Mucosa of gallbladder (tissue), 1 donor: ENCODE data around the gene GEMIN2. TPM values are rescaled to one million over a fixed set of nuclear protein-coding genes. Genes with fewer than 3 reads are reported as not detected.
"Not testable (repeated sequence)": the region's sequence is repeated elsewhere in the genome, so short reads cannot be mapped to it uniquely, and the experiment has no call there.

Experiments used
- DNase-seq: peaks from one replicate; pipeline ENCODE4 v3.0.0-alpha.2; 2020; ENCODE audit warnings: low spot score
- total RNA-seq: library from RNA; stranded (reverse); gene quantifications from one replicate; pipeline ENCODE4 v1.2.1, GENCODE V29; 2021
- donor health status: DM: no; HTN: no; CAD: no.

GEMIN2 gene, protein sequence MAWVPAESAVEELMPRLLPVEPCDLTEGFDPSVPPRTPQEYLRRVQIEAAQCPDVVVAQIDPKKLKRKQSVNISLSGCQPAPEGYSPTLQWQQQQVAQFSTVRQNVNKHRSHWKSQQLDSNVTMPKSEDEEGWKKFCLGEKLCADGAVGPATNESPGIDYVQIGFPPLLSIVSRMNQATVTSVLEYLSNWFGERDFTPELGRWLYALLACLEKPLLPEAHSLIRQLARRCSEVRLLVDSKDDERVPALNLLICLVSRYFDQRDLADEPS
- total RNA-seq, result 9.4 TPM

DNA sequence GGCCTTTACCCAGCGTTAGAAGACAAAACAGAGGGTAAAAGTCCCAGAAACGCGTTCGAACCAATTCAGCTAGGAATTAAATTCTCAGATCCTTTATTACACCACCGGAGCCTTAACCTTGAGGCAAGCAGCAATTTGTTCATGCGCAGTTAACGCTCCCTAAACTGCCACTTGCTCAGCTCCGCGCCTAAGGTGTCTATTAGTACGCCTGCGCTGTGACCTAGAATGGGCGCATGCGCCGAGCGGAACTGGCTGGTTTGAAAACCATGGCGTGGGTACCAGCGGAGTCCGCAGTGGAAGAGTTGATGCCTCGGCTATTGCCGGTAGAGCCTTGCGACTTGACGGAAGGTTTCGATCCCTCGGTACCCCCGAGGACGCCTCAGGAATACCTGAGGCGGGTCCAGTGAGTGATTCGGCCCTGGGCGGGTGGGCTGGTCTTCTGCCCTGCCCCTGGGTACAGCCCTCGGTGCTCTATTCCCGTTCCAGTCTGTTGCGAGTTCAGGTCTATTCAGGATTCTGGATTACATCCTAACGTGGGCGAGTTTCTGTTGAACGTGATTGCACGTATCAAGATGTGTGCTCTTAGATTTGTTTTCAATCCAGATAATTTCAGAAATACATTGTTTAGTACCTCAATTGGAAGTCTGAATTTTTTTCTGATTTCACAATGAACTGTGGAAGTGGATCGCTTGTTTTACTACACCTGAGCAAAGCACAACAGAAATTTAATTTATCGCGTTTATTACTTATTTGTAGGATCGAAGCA is at the start of gene GEMIN2:
Gene GEMIN2 (plus strand): TSS at position 251 of the 766 bp plus-strand sequence. CDS start 16 bp downstream, at position 267.
- DNase-seq, result peak; percentile 97

DNA sequence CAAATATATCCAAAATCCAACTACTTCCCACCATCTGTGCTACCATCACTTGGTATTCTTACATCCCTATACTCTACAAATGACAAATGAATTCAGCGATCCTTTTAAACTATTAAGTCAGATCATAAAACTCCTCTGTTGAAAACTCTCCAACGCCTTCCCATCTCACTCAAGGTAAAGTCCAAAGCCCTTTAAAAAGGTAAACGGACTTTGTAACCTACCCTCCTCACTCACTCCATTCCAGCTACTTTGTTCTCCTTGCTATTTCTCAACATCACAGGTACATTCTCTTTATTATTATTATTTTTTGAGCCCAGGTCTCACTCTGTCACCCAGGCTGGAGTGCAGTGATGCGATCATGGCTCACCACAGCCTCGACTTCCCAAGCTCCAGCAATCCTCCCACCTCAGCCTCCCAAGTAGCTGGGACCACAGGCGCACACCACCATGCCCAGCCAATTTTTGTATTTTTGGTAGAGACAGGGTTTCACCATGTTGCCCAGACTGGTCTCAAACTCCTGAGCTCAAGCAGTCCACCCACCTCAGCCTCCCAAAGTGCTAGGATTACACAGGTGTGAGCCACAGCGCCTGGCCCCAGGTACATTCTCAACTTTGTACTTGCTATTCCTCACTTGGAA is 44.8 kb upstream of the GEMIN2 start:
- not testable (repeated sequence) for DNase-seq

DNA sequence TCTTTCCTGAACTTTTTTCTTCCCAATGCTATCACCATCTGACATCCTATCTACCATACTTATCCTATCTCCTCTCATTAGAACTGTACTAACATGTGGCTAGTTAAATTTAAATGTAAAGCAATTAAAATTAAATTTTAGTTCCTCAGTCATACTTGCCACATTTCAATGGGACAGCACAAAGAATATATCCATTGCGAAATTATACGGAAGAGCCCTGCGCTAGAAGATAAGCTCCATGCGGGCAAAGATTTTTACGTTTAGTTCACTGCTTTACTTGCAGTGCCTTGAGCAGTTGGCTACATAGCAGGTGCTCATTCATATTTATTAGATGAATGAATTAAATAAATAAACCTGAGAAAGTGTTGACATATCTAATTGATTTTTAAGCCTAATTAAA is 44.2 kb upstream of the GEMIN2 start:
- DNase-seq, result no peak

DNA sequence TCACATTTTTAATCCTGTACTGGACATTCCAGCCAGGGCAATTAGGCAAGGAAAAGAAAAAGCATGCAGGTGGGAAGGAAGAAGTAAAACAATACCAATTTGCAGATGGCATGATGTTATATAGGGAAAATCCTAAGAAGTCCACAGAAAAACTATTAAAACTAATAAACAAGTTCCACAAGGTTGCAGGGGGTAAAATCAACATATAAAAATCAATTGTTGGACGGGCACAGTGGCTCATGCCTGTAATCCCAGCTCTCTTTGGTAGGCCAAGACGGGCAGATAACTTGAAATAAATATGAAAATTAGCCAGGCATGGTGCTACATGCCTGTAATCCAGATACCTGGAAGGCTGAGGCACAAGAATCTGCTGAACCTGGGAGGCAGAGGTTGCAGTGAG is 43.0 kb upstream of the GEMIN2 start:
- DNase-seq, result no peak

DNA sequence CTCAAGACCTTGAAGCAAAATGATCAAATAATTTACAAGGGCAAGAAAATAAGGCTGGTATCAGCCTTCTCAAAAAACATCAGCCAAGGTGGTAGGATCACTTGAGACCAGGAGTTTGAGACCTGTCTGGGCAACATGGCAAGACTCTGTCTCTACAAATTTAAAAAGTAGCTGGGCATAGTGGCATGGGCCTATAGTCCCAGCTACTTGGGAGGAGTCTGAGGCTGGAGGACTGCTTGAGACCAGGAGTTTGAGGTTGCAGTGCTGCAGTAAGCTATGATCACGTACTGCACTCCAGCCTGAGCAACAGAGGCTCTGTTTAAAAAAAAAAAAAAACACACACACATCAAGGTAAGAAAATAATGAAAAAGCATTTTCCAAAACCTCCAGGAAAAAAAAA is 33.2 kb upstream of the GEMIN2 start:
- no peak for DNase-seq

DNA sequence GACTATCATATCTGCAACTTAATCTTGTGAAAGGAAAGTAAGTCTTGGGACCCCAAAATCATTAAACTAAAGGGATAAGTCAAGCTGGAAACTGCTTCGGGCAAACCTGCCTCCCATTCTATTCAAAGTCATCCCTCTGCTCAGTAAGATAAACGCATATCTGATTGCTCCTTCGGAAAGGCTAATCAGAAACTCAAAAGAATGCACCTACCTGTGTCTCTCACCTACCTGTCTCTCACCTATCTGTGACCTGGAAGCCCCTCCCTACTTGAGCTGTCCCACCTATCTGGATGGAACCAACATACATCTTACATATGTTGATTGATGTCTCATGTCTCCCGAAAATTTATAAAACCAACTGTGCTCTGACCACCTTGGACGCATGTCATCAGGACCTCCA is 31.0 kb upstream of the GEMIN2 start:
- DNase-seq, result no peak

DNA sequence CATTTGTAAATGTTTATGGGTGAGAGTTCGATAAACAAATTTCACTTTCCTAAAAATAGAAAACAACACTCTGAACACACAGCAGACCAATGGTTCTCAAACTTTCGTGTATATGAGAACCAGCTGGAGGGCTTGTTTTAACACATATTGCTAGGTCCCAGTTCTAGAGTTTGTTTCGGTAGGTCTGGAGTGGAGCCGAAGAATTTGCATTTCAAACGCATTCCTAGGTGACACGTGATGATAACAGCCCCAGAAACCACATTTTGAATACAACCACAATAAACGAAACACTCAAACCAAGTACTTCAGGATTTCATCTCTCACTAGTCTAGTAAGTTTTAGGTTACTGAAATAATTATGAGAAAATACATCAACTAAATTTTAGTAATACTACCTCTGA is 28.2 kb upstream of the GEMIN2 start:
- no peak for DNase-seq

DNA sequence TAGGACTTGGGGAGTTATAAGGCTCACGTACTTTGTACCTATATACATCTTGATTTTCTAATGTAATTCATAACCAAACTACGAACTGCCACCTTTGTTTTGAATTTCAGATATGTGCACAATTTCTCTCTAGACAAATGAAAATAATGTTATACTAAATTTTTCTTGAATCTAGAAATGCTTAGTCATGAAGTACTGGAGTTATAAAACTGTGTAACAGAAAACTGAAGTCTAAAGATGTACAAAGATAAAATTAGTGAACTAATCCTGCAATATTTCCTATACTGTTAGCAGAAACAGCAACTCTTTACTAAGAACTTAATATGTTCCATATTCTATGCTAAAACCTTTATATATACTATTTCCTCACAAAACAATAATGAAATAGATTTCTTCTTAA is 26.6 kb upstream of the GEMIN2 start:
- DNase-seq, result no peak

DNA sequence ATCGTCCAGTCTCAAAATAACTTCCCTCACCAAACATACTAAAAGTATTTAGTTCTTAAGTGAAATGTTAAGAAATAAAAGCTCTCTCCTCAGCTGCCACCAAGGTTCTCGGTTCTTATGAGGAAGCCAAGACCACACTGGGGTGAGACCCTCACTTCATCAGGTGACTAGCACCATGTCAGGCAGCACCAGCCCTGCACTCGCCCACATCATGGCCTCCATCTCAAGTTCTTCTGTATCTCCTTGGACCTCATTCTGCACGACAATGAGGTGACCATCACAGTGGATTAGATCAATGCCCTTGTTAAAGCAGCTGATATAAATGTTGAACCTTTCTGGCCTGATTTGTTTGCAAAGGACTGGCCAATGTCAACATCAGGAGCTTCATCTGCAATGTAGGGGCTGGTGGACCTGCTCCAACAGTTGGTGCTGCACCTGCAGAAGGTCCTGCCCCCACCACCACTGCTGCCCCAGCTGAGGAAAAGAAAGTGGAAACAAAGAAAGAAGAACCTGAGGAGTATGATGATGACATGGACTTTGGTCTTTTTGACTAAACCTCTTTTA is 23.5 kb upstream of the GEMIN2 start:
- no peak for DNase-seq

DNA sequence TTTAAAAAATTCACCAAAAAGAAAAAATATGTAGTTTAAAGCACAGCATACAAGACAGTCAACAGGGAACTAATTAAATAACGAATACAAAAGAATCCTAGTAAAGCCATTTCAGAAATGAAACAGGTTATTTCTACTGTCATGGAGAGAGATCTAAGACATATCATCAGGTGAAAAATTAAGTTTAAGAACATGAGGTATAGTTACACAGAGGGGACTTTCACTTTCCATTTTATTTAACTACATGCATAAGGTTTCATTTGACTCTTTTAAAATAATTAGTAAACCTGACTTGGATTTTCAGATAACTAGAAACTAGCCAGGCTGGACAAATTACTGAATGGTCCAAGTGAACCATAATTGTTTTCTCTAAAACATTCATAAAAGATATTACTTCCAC is 22.4 kb upstream of the GEMIN2 start:
- no peak for DNase-seq

DNA sequence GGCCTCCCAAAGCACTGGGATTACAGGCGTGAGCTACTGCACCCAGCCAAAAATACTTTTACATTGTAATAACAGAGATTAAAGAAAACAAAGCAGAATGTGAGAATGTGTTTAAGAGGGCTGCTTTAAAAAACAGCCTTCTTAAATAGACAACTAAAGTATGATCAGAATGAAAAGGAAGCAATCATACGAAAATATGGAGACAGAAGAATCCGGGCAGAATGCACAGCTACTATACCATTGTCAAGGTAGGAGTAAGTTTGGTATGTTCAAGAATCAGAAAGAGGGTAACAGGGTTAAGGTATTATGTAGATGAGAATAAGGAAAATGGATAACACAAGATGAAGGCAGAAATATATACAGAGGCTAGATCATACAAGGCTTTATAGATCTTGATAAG is 19.6 kb upstream of the GEMIN2 start:
- DNase-seq, result no peak

DNA sequence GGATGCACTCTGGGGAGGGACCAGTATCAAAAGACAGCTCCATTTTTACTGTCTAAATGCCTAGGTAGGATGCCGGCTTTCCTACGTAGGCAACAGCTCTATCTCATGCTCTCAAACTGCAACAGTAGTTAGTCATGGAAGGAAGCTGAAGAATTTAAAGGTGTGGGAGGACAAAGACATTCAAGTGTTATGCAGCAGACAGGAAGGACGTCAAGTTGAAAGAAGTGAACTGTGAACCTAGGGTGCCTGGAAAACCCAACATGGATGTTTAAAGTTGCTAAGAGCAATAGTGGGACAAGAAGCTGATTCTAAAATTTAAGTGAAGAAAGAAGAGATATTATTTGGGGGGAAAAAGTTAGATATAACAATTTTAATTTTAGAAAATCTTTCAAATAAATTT is 17.0 kb upstream of the GEMIN2 start:
- no peak for DNase-seq

DNA sequence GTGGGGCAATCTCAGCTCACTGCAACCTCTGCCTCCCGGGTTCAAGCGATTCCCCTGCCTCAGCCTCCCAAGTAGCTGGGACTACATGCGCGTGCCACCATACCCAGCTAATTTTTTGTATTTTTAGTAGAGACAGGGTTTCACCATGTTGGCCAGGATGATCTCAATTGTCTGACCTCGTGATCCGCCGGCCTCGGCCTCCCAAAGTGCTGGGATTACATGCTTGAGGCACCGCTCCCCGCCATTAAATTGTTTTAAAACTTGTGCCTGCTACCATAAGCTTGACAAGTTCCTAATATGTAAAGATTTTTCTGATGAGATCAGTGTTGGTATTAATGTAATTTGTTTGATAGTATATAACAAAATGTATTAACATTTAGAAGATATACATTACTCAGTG is 14.9 kb upstream of the GEMIN2 start:
- DNase-seq, result not testable (repeated sequence)

DNA sequence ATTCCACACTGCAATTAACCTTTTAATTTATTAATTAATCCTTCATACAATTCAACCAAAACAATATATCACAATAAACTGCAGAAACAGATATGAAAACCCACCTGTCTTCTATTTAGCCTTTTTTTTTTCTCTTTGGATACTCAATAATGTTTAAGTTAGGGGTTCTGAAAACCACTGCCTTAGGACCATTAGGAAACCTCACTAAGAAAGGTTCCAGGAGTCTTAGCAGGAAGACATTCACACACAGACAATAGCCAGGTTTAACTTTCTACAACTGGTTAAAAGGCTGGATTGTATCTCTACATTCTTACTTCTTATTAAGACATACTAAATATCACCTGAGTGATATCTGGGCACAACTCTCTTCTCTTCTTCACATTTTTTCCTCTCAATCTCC is 14.4 kb upstream of the GEMIN2 start:
- no peak for DNase-seq

DNA sequence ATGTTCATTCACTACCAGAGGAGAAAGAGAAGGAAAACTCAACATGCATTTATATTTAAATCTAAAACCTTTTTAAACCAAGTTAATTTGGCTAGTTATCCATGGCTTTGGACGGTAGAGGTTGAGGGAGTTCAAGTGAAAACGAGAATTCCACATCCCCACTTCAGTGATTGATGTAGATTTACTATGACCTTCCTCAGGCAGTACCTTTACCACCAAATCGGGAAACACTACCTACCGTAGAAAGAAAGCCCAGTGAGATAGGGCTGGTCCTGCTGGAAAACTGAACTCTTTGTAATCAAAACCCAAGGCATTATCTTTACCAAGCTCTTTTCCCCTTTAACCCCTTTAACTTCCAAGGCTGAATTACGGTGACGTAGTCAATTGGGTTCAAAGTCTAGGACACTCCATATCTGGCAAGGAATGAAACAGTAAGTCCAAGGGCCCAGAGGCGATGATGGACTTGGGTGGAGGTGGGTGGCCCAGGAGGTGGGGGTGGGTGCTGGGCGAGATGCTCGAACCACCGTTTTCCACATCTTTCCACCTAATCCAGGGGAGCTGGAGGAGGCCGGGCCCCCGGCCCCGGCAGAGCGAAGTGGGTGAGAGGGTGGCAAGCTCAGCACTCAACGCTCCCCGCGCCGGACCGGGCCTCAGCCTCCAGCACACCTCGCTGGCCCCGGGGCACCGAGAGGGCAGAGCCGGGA is 11.7 kb upstream of the GEMIN2 start:
- peak; percentile 46 for DNase-seq

DNA sequence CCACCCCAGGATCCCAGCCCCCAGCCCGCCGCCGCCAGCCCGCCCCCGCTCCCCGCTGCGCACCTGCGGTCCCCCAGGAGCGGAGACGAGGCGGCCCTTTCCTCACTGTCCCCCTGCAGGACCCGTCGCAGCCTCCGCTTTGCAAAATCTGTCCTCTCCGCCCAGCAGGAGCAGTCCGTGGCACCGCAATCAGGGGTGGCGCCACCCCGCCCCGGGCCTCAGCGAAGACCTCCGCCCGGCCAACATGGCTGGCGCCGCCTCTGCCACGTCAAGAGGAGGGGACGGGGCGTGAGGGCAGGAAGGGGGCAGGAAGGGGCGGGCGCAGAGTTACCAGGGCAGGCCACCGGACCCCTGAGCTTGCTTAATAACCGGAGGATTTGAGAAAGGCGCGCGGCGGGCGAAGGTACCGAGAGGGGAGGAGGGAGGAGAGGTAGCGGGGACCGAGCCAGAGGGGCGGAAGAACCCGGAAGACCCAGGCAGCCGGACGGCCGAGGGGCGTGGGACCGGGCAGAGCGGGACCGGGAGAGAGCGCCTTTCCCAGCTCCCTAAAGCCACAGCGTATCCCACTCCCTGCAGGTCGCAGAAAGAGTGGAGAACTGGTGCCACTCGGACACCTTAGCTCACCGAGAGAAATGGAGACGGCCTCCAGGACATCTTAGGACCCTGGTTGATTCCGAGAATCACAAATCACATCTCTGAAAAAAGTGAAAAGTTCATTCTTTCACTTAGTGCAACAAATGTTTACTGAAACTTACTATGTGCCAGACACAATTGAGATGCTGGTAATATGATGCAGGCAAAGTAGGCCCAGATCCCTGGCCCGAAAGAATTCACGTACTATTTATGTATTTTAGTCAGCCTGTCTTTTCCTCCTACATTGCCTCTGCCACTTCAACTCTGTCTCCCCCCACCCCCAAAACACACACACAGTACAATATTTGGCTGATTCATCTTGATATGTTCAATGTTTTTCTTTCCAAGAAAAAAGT is 10.9 kb upstream of the GEMIN2 start, which contains the start of gene SEC23A:
Gene SEC23A (minus strand): TSS at position 267 of the 989 bp plus-strand sequence. CDS start 7,117 bp downstream, outside the sequence.
- peak; percentile 82 for DNase-seq

DNA sequence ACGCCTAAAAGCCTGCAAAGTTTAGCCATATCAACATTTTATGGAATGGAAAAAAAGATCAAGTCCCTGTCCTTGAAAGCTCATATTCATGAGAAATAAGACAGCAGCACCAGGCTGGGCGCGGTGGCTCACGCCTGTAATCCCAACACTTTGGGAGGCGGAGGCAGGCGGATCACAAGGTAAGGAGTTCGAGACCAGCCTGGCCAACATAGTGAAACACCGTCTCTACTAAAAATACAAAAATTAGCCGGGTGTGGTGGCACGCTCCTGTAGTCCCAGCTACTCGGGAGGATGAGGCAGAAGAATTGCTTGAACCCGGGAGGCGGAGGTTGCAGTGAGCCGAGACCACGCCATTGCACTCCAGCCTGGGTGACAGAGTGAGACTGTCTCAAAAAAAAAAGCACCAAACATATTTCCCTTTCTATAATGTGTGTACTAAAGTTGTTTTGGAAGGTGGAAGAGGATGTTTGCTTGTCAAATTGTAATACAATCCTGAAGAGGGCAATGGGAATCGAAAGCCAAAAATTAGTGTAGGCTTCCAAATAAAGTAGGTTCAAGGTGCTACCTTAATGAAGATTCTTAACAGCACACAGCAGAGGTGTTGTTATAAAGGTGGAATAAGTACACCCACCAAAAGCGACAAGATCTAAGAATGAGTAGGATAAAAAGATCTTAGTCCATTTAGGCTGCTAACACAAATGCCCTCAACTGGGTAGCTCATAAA is 9.9 kb upstream of the GEMIN2 start:
- DNase-seq, result not testable (repeated sequence)

DNA sequence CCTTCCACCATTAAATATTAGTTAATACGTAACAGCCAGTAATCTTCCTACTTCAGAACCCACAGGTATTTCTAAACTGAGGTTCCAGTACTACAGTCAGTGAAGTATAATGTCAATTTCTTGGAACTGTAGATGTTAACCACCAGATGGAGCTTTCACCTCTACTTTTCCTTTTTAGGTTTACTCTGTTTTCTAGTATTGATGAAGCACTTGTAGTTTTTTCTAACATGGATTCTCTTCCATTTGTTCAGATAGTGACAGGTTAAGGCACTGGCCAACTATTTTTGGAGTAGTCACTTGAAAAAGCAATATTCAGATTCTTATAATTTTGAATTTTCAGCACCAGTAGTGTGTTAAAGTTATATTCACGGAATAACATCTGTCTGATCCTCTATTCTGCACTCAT is 6.5 kb upstream of the GEMIN2 start:
- DNase-seq, result no peak

DNA sequence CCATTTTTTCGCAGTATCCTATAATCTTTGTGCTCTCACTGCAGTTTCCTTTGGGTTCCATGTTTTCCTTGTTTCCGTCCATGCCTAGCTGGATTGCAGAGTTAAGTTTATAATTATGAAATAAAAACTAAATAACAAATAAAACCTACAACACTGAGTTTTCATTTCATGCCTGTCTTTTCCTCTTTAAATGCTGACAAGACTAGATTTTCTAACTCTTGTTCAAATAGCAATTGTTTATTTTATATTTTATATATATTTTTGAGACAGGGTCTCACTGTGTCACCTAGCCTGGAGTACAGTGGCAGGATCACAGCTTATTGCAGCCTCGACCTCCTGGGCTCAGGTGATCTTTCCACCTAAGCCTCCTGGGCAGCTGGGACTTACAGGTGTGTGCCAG is 5.3 kb upstream of the GEMIN2 start:
- no peak for DNase-seq
